Measurements from ENCODE around the gene ZNF33B.

- TF ChIP-seq FOXK1 (CRISPR knock-in tag; IDR thresholded peaks at IDR 0.05): no peak
- TF ChIP-seq TEAD4 (CRISPR knock-in tag; IDR thresholded peaks at IDR 0.05): no peak
- TF ChIP-seq E2F5 (CRISPR knock-in tag; IDR thresholded peaks at IDR 0.05): no peak
- no peak for TF ChIP-seq CTCF (IDR thresholded peaks at IDR 0.05)
- no peak for TF ChIP-seq STAT6 (CRISPR knock-in tag; conservative IDR thresholded peaks at IDR 0.05; ENCODE audit: low read depth)
- no peak for TF ChIP-seq ZNF512 (CRISPR knock-in tag; IDR thresholded peaks at IDR 0.05; ENCODE audit: borderline replicate concordance)
- no peak for TF ChIP-seq PREB (CRISPR knock-in tag; IDR thresholded peaks at IDR 0.05; ENCODE audit: borderline replicate concordance)
- TF ChIP-seq ZNF423 (CRISPR knock-in tag; IDR thresholded peaks at IDR 0.05): no peak
- TF ChIP-seq MAX (CRISPR knock-in tag; IDR thresholded peaks at IDR 0.05): no peak
Observed at GRCh38 chr10:42576338-42576737, 62.0 kb downstream of the ZNF33B start.
